Measurements from ENCODE around the gene RHEX. TPM values are rescaled to one million over a fixed set of nuclear protein-coding genes. Genes with fewer than 3 reads are reported as not detected.
"Not testable (repeated sequence)": the region's sequence is repeated elsewhere in the genome, so short reads cannot be mapped to it uniquely, and the experiment has no call there.

The RHEX gene
- total RNA-seq, 6 experiments from 2014 or later = not detected

DNA sequence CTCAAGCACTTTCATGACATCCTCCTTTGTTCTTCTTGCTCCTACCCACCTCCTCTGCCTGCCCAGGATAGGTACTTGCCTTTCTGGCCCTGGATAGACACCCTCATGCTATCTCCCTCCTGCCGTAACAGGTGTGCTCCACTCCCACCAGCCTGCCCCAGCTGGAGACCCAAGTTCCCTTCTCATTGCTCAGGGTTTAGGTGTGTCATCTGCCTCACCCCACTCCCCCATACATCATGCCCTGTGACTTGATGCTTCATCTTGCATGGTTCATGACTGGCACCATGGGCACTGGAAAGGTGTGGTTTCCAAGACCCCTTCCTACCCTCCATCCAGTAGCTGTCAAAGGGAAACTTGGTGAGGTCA lies 5.9 kb downstream of the RHEX start:
- no peak for TF ChIP-seq CTCF (IDR thresholded peaks at IDR 0.05)
- no peak overlapping the region for H3K27ac Mint-ChIP-seq
- H3K4me3 Mint-ChIP-seq = no peak overlapping the region
- H3K27me3 Mint-ChIP-seq (ENCODE audit: insufficient read depth) = peaks cover 35% of the 10 kb centered on the region; the same call in 1 of the 2 replicates
- no peaks in the 10 kb centered on the region for H3K36me3 Mint-ChIP-seq (ENCODE audit: low read depth)
- DNase-seq = no peak
- no peaks in the 10 kb centered on the region for H3K4me1 Mint-ChIP-seq (ENCODE audit: low read depth)
- no peaks in the 10 kb centered on the region; the same call in 1 of the 2 replicates for H3K9me3 Mint-ChIP-seq

- Mint-ChIP-seq H3K36me3 (ENCODE audit: low read depth) (no peaks in the 10 kb centered on the region), H3K9me3 (no peaks in the 10 kb centered on the region; the same call in 1 of the 2 replicates), H3K4me3 (no peak overlapping the region), H3K27ac (no peak overlapping the region), H3K27me3 (ENCODE audit: insufficient read depth) (peaks cover 35% of the 10 kb centered on the region; the same call in 1 of the 2 replicates), H3K4me1 (ENCODE audit: low read depth) (no peaks in the 10 kb centered on the region)
- no peak for DNase-seq
- TF ChIP-seq CTCF (IDR thresholded peaks at IDR 0.05) = no peak
Observed at GRCh38 chr1:206059355-206059915, 6.5 kb downstream of the RHEX start.

- Mint-ChIP-seq H3K4me1 (ENCODE audit: low read depth) (no peaks in the 10 kb centered on the region), H3K27me3 (ENCODE audit: insufficient read depth) (peaks cover 24% of the 10 kb centered on the region; the same call in 1 of the 2 replicates), H3K27ac (no peak overlapping the region), H3K36me3 (ENCODE audit: low read depth) (no peaks in the 10 kb centered on the region), H3K9me3 (no peaks in the 10 kb centered on the region; the same call in 1 of the 2 replicates), H3K4me3 (no peak overlapping the region)
- TF ChIP-seq CTCF (IDR thresholded peaks at IDR 0.05) = no peak
- DNase-seq = no peak
Observed at GRCh38 chr1:206060844-206061243, 7.9 kb downstream of the RHEX start.

DNA sequence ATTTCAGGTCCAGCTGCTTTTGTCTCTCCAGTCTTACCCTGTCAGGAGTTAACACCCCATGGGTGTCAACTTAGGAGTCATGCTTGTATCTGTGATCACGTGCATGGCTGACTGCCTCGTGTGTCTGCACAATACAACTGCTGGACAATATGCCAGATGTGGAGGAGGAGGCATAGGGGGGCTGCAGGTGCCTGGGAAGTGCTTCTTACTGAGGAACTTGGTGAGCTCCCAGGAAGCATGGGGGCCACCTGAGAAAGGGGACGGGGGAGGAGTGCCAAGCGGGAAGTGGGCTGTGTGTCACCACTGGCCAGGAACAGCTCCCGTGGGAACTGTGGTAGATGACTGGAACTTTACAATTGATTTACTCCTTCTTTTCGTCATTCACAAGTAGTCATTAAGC lies 9.5 kb downstream of the RHEX start:
- no peaks in the 10 kb centered on the region; the same call in 1 of the 2 replicates for H3K9me3 Mint-ChIP-seq
- no peaks in the 10 kb centered on the region for H3K4me1 Mint-ChIP-seq (ENCODE audit: low read depth)
- DNase-seq = no peak
- H3K36me3 Mint-ChIP-seq (ENCODE audit: low read depth) = no peaks in the 10 kb centered on the region
- TF ChIP-seq CTCF (IDR thresholded peaks at IDR 0.05) = no peak
- H3K4me3 Mint-ChIP-seq = no peak overlapping the region
- H3K27me3 Mint-ChIP-seq (ENCODE audit: insufficient read depth) = peaks cover 19% of the 10 kb centered on the region
- no peak overlapping the region for H3K27ac Mint-ChIP-seq

DNA sequence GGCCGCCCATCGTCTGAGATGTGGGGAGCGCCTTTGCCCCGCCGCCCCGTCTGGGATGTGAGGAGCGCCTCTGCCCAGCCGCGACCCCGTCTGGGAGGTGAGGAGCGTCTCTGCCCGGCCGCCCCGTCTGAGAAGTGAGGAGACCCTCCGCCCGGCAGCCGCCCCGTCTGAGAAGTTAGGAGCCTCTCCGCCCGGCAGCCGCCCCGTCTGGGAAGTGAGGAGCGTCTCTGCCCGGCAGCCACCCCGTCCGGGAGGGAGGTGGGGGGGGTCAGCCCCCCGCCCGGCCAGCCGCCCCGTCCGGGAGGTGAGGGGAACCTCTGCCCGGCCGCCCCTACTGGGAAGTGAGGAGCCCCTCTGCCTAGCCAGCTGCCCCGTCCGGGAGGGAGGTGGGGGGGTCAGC lies 11.0 kb downstream of the RHEX start:
- H3K9me3 Mint-ChIP-seq; H3K4me3 Mint-ChIP-seq; H3K4me1 Mint-ChIP-seq (ENCODE audit: low read depth); H3K27ac Mint-ChIP-seq; H3K36me3 Mint-ChIP-seq (ENCODE audit: low read depth); DNase-seq: not testable (repeated sequence)
- peaks cover 27% of the 10 kb centered on the region for H3K27me3 Mint-ChIP-seq (ENCODE audit: insufficient read depth)

- not testable (repeated sequence) for H3K4me3 Mint-ChIP-seq; H3K36me3 Mint-ChIP-seq (ENCODE audit: low read depth); DNase-seq; H3K27ac Mint-ChIP-seq; H3K4me1 Mint-ChIP-seq (ENCODE audit: low read depth); H3K9me3 Mint-ChIP-seq
- H3K27me3 Mint-ChIP-seq (ENCODE audit: insufficient read depth) = peaks cover 30% of the 10 kb centered on the region
Observed at GRCh38 chr1:206064501-206064900, 11.5 kb downstream of the RHEX start.
